LNCaP clone FGC (cell line): ENCODE measurements around the gene CHPF2.

Experiments used
- DNase-seq: peaks from one replicate; pipeline ENCODE4 v3.0.0-alpha.2; 2011; ENCODE audit warnings: low read depth
- H3K4me3 ChIP-seq: 2 replicates; pipeline ENCODE4 v1.5.1; 2011; ENCODE audit warnings: mild to moderate bottlenecking, low read depth, low read length, control low read depth
- CTCF ChIP-seq: IDR thresholded peaks from 2 replicates; pipeline ENCODE4 v1.5.1; 2012; ENCODE audit warnings: mild to moderate bottlenecking; ENCODE audit not compliant: control insufficient read depth, insufficient read depth; ENCODE audit errors: extremely low read depth

Gene CHPF2

DNA sequence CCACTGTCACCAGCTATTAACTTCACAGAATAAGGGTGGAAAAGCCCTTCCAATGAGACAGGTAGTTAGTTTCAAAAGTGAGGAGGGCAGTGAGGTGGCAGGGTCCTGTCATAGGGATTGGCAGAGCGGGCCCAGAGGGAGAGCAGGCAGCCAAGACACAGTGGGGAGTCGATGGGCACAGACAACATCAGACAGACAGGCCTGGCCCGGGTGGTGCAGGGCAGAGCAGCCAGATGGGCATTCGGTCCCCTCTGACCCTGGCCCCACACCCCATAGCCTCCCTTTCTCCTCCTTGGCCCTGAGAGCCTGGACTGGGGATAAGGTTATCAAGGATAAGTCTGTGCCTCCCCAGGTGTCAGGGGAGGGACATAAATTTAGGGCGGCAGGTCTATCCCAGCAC, 47.6 kb downstream of the CHPF2 start:
- H3K4me3 ChIP-seq: no peak overlapping the region
- DNase-seq: no peak
- no peak for TF ChIP-seq CTCF

GRCh38 chr7:151280388-151281019, 48.2 kb downstream of the CHPF2 start:
- no peak for TF ChIP-seq CTCF
- no peak overlapping the region for H3K4me3 ChIP-seq
- DNase-seq: no peak

- no peak for DNase-seq
- no peak for TF ChIP-seq CTCF
Measured at GRCh38 chr7:151281686-151282085, 49.4 kb downstream of the CHPF2 start.

GRCh38 chr7:151282111-151282510, 49.8 kb downstream of the CHPF2 start:
- no peak for DNase-seq
- H3K4me3 ChIP-seq: no peak overlapping the region
- TF ChIP-seq CTCF: no peak

More at GRCh38 chr7:151281686-151282085, 49.4 kb downstream of the CHPF2 start:
- H3K4me3 ChIP-seq: no peak overlapping the region

GRCh38 chr7:151283302-151283701, 51.0 kb downstream of the CHPF2 start:
- DNase-seq: no peak
- no peak for TF ChIP-seq CTCF
- no peak overlapping the region for H3K4me3 ChIP-seq

- H3K4me3 ChIP-seq: no peak overlapping the region
- TF ChIP-seq CTCF: no peak
- no peak for DNase-seq
Measured at GRCh38 chr7:151286148-151286547, 53.9 kb downstream of the CHPF2 start.
